GM21515 (cell line): ENCODE results near the gene CUX1.

Experiments
- ATAC-seq: cut with Tn5 transposase; IDR thresholded peaks from one replicate; pipeline ENCODE4 v1.9.1; 2021; ENCODE audit not compliant: unreplicated experiment

The CUX1 gene

DNA sequence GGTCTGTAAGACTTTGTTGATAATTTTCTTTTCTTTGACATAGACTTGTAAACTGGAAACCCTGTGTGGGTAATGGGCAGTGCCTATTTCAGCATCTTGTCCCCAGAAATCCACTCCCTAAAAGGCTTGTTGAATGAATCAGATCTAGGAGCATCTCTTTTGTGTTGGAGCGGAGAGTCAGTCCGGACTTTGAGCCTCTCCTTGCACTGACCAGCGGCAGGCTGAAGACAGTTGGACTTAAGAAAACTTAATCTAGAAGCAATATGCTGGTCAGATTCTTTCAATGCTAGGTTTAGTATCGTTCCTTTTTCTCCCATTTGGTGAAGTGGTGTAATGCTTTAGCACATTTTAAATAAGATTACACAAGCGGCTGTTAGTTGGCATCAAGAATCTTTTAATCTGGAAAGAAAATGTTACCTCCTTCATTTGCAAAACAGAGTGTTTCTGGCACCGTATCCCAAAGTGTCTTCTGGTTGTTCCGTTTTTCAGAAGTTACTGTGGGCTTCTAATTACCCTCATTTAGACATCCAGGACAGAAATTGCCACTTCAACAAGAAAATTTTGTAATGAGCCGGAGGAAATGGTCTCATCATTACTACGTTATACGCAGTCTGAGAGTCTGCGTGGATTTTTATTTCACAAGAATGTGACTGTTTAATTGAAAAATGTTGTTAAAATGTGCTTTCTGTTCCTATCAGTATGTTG, 74.7 kb downstream of the CUX1 start:
- no peak for ATAC-seq

DNA sequence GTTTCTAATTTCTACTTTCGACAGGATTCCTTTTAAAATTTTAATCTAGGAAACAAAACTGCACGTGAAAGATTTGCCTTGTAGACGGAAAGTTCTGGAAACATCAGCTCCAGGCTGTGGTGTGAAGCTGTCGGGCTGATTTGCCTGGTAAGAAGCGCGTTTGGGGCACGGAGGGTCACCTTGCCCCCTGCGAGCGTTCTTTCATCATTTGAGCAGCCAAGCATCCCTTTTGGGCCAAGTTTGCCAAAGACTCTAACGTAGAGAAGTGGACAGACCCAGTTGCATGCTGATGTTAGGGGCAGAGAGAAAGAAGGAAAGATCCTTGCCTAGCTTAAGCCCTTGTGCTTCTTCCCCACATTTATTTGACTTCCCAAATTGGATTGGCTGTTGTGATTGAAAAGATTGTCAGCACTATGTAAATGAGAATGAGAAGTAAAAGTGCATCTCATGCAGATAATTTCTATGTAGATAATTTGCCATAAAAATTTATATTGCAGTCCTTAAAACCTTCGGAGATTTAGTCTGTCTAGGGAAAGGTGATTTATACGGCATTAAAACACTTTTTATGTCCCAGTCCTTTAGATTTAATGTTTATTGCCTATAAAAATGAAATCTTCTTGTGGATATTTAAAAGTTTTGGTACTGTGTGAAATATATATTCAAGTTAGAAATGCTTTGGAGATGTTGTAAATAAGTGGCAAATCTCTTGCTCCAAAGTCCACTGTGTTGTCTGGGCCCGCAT, 76.1 kb downstream of the CUX1 start:
- ATAC-seq: no peak

DNA sequence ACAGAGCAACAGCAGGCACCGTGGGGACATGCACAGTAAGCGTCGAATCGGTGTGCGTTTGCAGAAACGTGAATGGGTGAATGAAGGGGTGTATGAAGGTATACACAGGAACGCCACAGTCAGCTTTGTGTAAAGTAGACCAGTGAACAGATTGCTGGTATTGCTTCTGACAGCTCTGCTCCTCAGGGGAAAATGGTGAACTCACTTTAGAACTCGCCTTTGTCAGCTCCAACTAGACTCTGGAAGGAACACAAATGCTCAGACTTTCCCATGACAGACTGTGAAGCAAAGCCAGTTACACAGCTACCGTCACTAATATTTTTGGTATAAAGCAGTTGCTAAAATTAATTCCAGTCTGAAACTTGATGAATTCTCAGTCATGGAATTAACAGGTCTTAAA, 78.9 kb downstream of the CUX1 start:
- ATAC-seq: no peak

DNA sequence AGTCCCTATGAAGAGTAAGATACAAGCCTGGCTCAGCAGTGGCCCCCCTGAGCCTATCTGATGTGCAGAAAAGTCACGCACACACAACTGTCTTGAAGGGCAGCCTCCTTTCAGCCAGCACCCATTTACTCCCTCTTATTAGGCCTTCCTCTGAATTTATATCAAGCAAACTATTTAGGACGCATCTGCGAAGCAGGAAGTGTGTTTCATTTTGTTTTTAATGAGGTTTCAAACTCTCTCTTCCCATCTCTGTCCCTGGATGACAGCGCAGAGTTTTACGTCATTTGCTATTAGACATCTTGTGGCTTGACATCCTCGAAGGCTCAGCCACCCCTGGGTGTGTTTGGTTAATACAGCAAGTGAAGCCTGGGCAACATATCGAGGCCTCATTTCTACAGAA, 79.5 kb downstream of the CUX1 start:
- ATAC-seq: no peak

DNA sequence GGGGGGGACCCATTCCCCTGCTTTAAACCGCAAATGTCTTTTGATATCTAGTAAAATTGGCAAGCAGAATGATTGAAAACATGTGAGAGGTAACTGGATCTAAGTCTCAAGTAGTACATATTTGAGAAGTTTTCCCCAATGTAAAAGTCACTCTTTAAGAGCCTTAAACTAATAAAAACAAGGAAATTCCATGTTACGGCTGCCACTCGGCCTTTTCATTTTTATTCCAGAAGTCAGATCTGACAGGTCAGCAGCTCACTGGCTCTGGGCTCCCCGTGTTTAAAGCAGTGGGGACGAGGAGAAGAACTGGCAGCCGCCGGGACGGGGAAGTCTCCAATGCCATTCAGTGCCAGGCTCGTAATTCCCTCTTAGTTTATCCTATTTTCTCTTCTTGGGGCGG, 80.7 kb downstream of the CUX1 start:
- no peak for ATAC-seq

DNA sequence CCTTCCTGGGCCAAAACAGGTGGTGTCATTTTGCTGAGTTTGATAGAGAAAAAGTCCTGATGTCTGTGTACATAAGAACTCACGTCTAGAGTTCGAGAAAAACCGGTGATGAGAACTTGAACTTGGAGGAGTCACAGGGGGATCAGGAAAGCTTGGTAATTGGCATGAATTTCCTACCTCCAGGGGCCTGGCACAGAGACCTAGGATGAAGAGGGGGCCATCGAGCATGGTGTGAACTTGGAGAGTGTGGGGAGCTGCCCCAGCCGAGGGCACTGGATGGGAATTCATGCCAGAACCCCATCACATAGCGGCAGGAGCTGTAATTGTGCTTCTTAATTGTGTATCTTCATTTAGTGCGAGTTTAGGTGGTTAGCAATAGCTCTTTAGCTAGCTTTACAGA, 82.2 kb downstream of the CUX1 start:
- no peak for ATAC-seq

DNA sequence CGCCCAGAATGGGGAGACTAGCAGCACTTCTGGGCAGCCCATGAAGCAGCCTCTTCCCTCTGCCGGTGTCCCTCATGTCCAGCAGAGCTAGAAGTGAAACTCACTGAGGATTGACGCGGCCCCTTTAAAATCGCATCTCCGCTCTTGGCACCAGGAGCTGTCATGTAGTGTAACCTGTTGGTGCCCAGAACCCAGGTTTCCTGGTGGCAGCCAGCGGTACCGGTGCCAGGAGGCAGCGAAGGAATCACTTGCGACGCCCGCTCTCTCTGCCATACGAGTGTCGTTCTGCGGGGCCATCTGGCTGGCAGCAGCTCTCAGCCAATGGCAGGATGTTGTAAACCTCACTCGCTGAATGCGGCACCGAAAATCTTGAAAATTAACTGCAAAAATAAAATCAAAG, 82.7 kb downstream of the CUX1 start:
- no peak for ATAC-seq

DNA sequence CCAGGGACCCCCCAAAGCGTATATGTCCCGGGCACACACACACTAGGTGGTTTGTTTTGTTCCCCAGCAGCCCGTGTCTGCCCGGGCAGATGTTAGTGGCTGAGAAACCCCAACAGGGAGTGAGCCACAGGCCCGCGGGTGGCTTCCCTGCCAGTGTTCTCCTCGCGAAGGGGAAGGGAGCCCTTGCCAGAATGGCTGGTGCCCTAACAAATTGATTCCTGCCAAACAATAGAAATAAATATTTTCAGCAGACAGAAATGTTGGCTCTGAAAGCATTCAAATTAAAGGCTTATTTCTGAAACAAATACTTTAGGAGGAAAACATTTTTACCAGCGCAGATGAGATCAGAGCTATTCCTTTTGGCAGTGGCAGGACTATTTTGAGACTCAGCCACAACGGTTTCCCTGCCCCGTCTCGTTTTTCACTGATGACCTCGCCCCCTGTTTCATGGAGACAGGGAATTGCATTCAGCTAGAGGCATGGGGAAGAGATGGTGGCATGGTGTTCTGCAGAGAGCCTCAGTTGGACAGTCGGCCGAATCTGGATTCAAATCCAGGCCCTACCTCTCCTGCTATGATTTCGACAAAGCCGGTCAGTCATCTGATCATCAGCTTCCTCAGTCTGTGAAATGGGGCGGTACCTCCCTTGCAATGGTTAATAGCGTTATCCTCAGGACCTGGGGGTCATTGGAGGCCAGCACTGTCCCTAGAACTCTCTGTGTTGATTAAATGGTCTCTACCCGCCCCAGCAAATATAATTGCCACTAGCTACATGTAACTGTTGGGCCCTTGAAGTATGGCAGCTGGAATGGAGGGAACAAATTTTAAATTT, 84.5 kb downstream of the CUX1 start:
- ATAC-seq: no peak

DNA sequence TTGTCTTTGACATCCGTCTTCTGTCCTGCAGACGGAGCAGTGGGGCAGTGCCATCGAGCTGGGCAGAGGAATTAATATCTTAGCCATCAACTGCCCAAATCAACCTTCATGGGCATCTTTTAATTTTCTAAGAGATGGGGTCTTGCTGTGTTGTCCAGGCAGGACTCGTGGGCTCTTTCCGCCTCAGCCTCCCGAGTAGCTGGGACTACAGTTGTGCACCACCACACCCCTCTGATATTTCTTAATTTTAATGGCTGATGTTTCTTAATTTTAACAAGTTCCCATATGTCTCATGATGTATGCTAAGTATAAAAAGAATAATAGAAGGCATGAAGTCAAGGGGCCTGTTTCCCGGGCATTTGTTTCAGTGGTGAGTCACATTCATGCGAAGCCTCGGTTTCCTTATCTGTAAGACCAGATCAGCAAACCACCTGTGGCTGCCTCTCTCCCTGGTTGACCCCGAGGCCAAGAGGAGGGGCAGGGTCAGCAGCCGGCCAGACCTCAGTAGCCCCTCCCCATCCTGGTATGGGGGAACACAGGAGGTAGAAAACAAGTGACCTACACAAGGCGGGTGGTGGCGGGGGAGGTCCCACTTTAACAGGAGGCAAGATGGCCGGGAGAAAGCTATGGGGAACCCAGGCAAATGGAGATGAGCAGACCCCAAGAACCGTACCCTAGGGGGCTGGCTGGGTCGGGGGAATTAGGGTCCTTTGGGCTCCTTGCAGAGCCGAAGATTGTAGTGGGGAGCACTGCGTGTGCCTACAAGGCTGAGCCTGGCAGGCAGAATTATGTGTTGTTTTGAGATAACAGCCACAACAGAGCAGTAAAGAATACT, 85.5 kb downstream of the CUX1 start:
- ATAC-seq: no peak

DNA sequence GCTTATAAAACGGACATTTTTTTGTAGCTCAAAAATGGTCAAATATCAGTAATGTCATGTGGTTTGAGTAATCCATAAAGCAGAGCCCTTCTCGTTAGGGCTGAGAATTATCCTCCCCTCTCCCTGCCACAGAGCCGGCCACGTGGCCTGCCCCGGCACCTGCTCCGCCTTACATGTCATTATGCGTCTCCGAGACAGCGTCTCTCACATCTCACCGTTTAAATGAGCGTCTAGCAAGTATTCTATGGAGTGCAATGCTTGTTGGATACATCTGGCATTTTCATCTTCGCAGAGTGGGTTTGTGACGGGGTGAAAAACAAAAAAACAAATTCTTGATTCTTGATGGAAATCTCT, 86.1 kb downstream of the CUX1 start:
- ATAC-seq: no peak

DNA sequence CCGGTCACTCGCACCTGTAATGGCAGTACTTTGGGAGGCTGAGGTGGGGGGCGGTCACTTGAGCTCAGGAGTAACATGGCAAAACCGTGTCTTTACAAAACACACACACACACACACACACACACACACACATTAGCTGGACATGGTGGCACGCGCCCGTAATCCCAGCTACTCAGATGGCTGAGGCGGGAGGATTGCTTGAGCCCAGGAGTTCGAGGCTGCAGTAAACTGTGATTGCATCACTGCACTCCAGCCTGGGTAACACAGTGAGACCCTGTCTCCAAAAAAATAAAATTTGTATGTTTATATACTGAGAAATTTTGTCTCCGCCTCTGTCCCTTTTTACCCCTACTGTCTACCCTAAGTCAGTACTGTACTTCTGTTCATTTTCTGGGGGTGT, 86.6 kb downstream of the CUX1 start:
- ATAC-seq: no peak

DNA sequence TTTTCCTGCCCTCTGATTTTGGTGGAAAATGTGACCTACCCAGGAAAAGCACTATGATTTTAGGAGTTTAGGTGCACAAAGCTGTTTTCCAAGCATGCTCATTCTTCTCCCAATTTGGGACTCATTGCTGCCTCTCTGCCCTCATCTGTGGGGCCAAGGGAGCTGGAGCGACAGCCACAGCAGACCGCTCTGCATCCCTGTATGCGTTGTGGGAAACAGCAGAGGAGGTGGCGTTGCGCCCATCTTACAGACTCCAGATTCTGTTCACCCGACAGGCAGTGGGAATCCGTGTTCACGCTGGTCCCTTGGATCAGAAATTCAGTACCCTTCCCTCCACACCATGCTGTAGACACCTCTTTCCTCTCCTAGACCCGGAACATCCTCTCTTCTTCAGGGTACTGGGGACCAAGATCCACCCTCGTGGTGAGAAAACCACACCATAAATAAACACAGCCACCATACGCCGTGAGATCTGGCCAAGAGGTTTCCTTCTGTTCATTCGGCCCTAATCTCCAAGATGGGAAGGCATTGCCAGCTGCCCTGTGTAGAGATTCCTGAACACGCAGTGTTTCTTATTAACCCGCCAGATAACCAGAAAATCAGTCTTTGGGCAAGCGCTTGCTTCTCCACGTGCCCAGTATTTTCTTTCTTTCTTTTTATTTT, 87.9 kb downstream of the CUX1 start:
- ATAC-seq: no peak

DNA sequence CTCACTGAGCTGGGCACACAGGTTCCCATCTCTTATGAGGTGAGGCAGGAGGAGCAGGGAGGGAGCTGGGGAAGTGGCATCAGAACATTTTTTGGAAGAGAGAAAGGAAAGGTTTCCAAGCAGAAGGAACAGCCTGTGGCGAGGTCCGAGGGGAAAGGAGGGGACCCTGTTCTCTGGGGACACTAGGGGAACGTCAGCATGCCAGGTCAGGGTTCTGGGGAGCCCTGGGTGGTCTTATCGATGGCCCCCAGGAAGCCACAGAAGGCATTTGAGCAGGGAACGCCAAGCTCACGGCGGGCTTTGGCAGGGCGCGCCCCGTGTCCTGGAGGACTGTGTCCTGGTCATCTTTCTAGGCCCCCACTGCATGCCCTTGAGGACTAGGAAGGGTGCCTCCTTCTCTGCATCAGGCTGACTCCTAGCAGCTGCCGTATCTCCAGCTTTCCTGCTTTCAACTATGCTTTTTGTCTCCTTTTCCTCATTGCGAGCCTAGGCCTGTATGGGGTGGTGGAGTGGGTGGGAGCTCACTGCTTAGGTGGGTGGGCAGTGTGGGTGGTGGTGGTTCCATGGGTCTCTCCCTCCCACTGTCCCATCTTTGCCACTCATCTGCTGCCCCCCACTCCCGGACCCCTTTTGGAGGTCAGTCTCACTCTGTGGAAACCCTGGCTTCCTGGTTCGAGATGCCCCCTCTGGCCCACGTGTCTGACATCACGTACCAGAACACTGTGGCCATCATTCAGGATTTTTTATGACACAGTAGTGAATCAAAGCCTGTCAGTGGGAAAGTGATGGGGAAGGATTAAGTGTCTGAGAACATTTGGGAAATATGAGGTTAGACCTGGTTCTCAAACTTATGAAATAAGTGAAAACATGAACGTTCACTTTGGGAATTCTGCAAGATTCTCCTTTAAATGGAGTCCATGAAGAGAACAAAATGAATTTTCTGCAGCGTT, 89.1 kb downstream of the CUX1 start:
- ATAC-seq: no peak

DNA sequence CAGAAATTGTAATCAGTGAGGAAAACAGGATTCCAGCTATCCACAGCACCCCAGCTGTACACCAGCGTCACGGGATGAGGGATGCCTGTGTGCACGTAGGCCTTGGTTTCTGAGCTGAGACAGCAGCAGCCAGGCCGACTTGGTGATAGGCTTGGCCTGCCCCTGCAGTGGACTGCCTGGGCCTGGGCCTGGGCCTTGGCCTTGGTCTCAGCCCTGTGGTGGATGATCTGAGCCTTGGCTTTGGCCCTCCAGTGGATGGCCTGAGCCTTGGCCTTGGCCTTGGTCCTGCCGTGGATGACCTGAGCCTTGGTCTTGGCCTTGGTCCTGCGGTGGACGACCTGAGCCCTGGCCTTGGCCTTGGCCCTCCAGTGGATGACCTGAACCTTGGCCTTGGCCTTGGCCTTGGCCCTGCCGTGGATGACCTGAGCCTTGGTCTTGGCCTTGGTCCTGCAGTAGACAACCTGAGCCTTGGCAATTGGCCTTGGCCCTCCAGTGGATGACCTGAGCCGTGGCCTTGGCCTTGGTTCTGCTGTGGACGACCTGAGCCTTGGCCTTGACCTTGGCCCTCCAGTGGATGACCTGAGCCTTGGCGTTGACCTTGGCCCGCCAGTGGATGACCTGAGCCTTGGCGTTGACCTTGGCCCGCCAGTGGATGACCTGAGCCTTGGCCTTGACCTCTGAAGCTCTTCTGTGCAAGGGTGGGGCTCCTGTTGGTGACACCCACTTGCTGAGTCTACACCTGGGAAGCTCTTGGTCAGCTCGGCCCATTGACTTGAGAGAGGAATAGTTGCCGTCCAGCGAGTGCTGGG, 93.8 kb downstream of the CUX1 start:
- ATAC-seq: no peak

DNA sequence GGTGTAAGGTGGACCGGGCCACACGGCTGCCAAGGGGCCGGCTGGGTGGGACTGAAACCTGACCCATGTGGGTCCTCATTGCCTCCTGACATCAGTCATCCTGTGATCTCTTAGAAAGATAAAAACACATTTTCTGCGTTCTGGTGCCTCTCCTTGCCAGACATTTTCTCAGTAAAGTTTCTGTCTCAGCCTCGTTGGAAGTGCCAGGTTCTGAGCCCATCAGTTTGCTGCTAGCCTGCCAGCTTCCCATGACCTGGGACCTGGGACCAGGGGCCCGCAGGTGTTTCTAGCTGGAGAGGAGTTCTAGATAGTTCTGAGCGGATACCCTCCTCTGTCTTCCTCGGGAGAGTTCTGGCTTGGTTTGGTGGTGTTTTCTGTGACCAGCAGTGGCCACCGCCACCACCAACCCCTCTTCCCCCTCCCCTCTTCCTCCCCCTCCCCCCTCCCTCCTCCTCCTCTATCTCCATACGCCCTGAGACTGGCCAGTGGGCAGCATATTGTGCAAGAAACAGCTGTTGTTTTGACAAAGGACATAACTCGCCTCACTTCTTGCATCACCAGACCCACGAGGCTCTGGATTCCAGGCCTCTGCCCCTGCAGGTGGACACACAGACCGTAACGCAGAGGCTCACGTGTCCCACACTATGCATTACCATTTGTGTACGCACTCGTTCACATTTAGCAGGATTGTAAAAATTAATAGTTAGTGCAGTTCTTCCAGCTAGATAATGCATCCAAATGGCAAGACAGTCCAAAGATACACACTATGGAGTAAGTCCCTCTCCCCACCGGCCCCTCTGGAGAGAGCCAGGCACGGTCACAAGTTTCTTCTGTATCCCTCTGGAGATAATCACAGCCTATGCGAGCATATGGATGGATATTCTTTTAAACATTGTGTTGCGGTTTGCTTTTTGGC, 94.6 kb downstream of the CUX1 start:
- ATAC-seq: no peak

DNA sequence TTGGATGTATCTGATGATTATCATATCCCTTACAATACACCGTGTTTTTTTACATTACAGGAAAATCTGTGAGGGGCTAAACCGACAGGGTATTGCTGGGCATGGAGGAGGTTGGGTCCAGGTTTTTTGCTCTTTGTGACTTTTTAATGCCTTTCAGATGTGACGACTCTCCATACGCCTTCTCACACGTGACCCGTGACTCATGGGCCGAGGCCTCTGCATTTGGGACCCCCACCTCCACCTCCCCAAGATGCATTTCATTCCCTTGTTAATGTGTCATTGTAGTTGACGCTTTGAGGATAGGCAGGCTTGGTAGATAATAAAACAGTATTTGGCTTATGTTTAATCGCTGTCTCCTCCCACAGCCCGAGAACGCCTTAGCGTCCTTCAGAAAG, 95.3 kb downstream of the CUX1 start:
- no peak for ATAC-seq

DNA sequence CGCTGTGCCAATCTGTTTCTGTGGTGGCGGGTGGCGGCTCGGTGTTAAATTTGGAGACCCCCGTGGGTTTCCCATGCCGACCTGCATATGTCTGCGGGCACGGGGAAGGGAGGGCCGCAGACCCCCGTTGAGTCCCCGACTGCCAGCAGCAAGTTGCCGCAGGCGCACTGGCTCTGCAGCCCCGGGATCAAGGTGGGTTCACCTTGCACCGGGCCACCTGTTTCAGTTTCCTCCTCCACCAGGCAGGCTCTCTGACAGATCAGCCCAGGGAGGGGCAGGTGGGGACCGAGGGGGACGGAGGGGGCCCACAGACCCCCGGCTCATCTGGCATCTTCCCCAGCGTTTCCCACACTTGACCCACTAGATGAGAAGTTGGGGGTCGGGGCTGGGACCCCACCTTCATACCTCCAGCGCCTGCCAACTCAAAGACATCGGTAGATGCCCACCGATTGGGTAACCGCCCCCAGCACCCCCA, 95.9 kb downstream of the CUX1 start:
- ATAC-seq: no peak

DNA sequence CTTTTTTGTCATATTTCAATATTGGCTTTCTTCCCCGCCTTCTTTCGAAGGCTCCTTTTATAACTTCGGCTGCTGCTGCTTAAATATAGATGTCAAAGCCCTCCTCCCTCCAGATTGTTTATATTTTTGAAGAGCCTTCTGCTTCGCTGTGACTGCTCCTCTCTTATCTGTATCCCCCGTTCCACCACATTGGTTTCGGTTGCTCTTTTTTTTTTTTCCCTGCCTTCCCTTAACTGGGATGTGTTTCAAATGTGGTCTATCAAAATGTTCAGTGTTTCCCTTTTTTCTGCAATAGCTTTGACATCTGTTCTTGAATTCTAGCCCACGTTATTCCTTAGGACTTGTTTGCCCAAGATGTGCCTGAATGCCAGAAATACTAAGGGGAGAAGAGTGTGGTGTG, 96.4 kb downstream of the CUX1 start:
- no peak for ATAC-seq
